Ishikawa (cell line): ENCODE results near the gene CCDC88C.

Experiments
- CEBPB ChIP-seq: IDR thresholded peaks from 2 replicates; pipeline ENCODE4 v1.6.1; 2012
- EP300 ChIP-seq: IDR thresholded peaks from 2 replicates; pipeline ENCODE4 v1.6.1; 2012; ENCODE audit warnings: borderline replicate concordance
- RAD21 ChIP-seq: IDR thresholded peaks from 2 replicates; pipeline ENCODE4 v1.6.1; 2012; ENCODE audit warnings: low read depth
- TAF1 ChIP-seq: IDR thresholded peaks from 2 replicates; pipeline ENCODE4 v1.6.1; 2012; ENCODE audit warnings: low read depth, mild to moderate bottlenecking
- TCF12 ChIP-seq: IDR thresholded peaks from 2 replicates; pipeline ENCODE4 v1.6.1; 2012; ENCODE audit warnings: low read depth
- TEAD4 ChIP-seq: IDR thresholded peaks from 2 replicates; pipeline ENCODE4 v1.6.1; 2012
- TF ChIP-seq, protein P1 (sequence below): IDR thresholded peaks from 2 replicates; pipeline ENCODE4 v1.6.1; 2012; ENCODE audit warnings: low read depth, mild to moderate bottlenecking

DNA sequence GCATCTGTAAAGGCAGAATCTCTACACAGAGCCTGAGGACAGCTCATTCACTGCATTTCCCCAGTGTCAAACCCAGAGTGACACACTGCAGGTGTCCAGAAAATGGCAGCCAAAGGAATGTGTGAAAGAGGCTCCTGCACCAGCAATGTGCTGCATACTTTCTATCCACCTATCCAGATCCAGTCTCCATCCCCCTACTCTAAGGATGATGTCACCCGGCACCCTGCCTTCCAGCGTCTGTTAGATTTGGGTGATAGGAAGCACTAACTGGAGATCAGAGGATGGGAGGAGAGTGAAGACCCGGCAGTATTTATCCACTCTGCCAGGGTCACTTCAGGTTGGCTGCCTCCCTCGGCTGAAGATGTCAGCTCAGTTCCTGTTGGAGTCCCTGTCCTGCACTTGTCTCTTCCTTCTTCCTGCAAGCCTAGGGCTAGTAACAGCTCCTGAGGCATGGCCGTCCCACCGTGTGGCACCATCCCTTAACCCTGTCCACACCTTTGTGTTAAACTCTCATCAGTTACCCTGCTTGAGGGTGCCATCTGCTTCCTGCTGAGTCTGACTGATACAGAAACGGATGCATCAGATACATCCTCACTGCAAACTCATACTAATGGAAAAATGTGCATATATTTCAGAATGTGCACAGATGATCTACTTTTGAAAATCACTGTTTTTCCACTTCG lies 160.2 kb downstream of the CCDC88C start:
- no peak for TF ChIP-seq CEBPB
- no peak for TF ChIP-seq EP300
- no peak for TF ChIP-seq TEAD4
- no peak for TF ChIP-seq TAF1
- TF ChIP-seq, protein P1, sequence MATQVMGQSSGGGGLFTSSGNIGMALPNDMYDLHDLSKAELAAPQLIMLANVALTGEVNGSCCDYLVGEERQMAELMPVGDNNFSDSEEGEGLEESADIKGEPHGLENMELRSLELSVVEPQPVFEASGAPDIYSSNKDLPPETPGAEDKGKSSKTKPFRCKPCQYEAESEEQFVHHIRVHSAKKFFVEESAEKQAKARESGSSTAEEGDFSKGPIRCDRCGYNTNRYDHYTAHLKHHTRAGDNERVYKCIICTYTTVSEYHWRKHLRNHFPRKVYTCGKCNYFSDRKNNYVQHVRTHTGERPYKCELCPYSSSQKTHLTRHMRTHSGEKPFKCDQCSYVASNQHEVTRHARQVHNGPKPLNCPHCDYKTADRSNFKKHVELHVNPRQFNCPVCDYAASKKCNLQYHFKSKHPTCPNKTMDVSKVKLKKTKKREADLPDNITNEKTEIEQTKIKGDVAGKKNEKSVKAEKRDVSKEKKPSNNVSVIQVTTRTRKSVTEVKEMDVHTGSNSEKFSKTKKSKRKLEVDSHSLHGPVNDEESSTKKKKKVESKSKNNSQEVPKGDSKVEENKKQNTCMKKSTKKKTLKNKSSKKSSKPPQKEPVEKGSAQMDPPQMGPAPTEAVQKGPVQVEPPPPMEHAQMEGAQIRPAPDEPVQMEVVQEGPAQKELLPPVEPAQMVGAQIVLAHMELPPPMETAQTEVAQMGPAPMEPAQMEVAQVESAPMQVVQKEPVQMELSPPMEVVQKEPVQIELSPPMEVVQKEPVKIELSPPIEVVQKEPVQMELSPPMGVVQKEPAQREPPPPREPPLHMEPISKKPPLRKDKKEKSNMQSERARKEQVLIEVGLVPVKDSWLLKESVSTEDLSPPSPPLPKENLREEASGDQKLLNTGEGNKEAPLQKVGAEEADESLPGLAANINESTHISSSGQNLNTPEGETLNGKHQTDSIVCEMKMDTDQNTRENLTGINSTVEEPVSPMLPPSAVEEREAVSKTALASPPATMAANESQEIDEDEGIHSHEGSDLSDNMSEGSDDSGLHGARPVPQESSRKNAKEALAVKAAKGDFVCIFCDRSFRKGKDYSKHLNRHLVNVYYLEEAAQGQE, result no peak
- TF ChIP-seq TCF12, result no peak
- no peak for TF ChIP-seq RAD21
